GM21576 (cell line): ENCODE data around the gene PSMA6.
"Not testable (repeated sequence)": the region's sequence is repeated elsewhere in the genome, so short reads cannot be mapped to it uniquely, and the experiment has no call there.

Experiments
- ATAC-seq: cut with Tn5 transposase; IDR thresholded peaks from one replicate; pipeline ENCODE4 v1.9.1; 2021; ENCODE audit warnings: mild to moderate bottlenecking, moderate library complexity; ENCODE audit not compliant: unreplicated experiment

The PSMA6 gene

DNA sequence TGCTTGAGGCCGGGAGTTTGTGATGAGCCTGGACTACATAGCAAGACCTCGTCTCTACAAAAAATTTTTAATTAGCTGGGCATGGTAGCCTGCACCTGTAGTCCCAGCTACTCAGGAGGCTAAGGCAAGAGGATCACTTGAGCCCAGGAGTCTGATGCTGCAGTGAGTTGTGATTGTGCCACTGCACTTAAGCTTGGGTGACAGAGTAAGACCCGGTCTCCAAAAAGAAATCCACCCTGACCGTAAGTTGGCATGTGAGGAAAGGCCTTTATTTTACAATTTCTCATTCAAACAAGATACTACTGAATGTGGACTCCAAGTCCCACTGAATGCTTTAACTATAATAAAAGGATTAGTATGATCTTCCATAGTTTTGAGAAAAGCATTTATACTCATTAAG is 27.3 kb downstream of the PSMA6 start:
- ATAC-seq, result no peak

GRCh38 chr14:35320472-35320871 is 28.3 kb downstream of the PSMA6 start:
- ATAC-seq, result no peak

GRCh38 chr14:35326375-35326774 is 34.2 kb downstream of the PSMA6 start:
- no peak for ATAC-seq

DNA sequence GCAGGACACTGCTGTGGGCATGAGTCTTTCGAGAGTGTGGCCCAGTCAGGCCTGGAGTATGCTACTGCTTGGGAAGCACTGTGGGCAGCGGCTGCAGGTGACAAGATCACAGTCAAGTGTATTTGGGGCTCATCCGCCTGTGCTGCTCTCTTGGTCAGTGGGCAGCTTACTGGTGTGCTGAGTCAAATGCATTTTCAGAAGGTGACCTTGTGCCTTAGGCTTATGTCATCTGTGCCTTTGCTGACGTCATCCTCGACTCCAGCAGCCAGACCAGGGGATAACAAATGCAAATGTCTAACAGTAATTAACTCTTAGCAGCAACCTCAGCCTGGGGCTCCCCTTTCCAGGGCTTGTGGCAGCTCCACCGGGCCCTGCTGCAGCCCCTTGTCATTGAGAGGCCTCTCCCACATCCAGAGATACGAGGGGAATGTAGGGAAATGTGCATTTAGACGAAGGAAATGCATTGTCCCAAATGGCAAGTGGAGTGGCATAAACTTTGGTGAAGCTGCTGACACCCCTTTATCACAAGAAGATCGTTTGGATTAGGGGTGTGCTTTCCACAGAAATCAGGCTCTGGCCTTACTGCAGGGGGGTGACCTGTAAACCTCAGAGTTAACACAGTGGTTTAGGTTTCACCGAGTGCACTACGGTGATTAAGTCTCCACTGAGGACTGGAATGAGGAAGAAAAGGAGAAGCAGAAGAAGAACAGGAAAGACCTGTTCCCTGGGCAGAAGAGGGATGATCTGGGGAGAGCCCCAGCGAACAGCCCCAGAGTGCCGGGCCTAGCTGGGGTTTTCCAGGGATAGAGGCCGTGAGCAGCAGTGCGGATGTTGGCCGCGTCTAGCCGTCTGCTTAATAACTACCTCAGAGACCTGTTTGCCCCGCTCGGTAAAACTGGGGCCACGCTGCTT is 39.7 kb downstream of the PSMA6 start:
- ATAC-seq, result no peak

DNA sequence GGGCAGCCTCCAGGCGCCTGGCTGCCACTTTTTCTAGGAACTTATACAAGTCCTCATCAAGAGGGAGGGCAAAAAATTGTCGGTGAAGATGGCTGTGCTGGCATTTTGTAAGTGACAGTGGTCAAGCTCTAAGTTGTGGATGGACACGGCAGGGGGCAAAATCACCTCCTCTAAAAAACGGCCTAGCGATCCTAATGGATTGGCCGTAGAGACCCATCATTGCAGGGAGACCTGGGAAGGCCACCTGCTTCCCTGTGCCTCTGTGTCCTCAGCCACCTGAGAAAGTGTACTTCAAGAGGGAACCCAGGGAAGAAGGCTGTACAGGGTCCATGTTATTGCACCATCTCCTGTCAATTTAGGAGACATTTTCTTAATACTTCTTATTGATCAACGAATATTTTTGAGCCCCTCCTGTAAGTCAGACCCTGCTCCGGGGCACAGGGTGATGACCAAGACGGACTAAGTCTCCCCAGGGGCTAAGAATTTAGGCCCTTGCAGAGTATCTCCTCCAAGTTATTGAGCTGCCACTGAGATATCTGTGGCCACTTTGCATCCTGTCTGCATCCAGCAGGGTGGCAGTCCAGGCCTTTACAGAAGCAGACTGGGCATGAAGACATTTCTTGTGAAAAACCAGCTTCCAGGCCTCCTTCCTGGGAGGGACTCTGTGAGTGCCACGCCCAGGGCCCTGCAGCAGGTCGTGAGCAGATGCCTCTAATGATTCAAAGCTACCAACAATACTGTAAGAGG is 40.5 kb downstream of the PSMA6 start:
- peak; percentile 45 for ATAC-seq

DNA sequence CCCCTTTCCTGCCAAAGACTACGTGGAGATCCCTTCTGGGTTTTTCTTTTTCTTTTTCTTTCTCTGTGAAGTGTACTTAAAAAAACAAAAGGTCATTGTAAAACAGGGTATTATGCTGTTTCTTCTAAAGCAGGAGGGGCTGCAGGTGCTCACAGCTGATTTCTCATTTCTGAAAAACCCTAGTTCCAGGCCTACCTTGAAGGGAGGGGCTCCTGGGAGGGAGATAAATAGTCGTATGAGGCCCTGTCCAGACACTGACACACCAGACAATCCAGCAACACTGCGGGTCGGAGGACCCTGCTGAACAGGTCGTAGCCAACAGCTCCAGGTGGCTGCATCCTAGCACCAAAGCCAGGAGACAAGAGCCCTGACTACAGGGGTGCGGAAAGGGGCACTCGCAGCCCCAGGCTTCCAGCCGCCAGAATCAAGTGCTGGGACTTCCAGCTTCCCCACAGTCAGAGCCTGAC is 41.1 kb downstream of the PSMA6 start:
- no peak for ATAC-seq

GRCh38 chr14:35333797-35334743 is 41.9 kb downstream of the PSMA6 start:
- ATAC-seq, result no peak

DNA sequence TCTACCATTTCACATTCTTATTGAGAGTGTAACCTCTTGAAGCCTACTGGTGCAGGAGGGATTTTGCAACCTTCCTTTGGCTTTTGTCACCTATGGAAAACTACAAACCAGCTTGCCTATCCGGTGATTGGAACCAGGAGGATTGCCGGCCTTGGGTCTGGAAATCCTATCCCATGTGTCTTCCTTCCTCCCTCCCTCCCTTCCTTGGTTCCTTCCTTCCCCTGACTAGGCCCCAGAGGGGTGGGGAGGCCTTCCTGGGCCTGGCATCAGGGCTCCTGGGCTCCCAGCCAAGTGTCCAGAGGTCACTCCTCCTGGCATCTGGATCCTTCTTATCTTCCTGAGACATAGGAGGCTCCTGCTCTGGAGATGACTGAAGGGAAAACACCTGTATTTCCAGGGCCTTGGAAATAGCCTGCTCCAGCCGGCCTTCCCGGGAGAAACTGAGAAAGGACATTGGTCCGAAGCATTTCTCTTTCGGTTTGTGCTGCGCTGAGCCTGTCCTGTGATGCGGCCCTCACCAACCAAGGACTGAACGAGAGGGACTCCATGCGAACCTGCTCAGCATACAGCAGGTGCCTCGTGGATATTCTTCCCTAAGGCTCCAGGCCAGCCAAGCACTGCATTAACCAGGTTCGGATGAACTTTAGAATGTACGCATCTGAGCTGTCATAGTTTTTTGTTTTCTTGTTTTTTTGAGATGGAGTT is 43.4 kb downstream of the PSMA6 start:
- no peak for ATAC-seq

- ATAC-seq, result not testable (repeated sequence)
Measured at GRCh38 chr14:35336171-35336493, 44.0 kb downstream of the PSMA6 start.

- no peak for ATAC-seq
Measured at GRCh38 chr14:35336494-35337268, 44.5 kb downstream of the PSMA6 start.

DNA sequence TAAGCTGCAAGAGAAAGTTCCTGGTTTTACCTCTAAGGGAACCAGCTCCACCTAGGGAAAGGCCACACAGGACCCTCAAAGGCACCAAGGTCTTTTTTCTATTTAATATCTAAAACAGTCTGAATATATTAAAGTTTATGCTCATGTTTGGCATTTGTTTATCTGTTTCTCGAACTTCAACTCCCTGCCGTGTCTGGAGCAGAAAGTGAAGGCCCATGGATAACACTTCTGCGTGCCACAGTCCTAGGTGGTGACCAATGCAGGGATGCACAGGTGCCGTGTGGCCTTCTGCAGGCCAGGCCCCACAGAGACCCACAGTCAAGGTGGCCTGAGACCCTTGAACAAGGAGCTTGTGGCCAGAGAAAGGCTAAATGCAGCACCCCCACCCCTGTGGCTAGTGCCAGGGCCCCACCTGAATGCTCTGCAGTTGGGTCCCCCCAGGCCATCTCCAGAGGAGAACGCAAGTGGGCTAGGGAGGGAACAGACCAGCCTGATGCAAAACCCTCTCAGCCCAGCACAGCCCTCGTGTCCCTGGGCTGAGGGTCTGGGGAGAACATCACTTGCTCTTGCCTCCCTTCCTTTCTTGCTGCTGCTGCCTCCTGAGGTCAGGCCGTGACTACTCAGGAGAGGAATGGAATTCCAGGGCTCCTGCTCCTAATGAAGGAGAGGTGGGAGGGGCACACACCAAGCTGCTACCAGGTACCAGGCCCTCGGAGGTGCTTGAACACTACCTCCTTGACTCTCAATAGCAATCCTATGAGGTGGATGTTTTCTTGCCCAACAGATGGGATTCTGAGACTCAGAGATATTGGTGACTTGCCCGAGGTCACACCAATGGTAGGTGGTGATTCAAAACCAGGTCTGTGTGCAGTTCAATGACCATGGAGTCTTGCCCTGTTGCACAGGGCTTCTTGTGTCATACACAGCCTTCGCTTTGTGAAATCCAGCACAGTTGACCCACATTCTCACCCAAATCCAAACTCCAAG is 45.4 kb downstream of the PSMA6 start:
- no peak for ATAC-seq

DNA sequence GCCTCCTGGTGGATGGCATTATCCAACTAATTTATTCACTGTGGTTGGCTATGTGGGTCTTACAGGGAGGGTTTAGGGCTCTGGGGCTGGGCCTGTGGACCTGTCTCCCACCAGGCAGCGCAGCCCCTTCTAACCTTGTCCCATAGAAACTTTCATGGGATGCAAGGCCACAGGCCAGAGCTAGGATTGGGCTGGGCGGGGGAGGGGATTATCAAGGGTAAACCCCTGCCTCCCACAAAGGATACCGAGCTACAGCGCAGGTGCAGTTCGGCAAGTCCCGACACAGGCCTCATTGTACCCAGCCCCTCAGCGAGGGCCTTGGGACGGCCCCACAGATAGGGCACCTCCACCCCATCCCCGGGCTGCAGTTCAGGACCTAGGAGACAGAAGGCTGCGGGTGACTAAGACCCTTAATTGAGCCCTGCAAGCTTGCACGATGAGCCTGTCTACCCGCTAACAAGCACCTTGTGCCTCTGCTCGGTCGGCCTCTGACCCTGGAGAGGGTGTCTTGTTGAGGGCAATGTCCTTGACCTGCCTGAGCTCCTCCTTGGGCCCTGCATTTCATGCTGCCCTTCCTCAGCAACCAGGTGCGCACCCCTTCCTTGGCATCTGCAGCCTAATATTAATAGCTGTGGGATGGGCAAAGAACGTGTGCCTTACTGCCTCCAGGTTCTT is 46.7 kb downstream of the PSMA6 start:
- ATAC-seq, result no peak

DNA sequence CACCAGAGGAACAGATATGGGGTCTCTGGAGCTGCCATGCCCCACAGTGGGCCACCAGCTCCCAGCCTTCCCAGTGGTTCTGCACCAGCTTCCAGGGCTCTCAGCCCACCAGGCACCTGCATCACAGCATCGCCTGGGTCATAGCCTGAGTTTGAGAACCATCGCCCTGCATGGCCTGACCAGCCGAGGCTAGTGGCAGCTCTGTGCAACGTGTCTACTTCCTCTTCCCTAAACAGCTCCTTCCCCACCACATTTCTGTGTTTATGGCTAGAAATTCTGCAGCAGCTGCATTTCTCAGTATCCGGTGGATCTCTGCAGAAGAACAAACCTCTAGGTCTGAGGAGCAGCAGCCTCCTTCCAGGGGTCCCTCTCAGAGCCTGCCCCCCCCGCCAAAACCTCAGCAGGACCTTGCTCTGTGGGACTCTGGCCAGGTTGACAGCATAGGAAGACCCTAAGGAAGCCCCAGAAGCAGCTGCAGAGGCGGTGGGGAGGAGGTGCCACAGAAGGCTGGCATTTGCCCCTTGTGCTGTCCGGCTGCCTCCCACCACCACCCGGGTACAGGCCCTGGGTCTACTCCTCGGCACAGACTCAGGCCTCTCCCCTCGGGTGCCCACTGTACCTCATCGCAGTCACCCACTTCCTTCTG is 47.7 kb downstream of the PSMA6 start:
- peak; percentile 60 for ATAC-seq

DNA sequence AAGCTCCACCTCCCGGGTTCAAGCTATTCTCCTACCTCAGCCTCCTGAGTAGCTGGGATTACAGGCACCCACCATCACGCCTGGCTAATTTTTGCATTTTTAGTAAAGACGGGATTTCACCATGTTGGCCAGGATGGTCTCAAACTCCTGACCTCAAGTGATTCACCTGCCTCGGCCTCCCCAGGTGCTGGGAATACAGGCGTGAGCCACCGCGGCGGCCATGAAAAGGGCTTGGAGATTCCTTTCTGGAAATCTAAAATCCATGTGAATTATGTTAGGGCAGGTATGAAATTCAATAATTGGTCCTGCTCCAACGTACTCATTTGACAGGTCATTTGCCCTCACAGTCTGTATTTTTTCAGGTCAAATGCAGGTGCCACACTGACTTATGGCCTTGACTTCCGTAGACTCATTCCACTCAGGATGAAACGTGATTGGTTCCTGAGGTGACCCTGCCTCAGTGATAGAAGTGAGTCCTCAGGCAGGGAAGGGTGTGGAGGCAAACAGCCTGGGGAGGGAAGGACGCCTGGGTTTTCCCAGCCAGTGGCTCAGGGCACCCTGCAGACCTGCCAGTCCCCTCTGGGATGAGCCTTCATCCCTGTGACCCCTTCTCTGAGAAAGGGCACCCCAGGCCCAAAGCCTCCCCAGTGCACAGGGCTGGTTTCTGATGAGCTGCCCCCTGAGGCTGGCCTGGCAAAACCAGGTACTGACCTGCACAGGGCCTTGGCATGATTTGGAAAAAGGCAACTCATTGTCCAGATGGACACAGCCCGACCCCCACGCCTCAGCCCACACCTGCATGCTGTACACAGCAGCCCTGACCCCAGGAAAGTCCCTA is 48.7 kb downstream of the PSMA6 start:
- no peak for ATAC-seq

- no peak for ATAC-seq
Measured at GRCh38 chr14:35341454-35341750, 49.2 kb downstream of the PSMA6 start.

DNA sequence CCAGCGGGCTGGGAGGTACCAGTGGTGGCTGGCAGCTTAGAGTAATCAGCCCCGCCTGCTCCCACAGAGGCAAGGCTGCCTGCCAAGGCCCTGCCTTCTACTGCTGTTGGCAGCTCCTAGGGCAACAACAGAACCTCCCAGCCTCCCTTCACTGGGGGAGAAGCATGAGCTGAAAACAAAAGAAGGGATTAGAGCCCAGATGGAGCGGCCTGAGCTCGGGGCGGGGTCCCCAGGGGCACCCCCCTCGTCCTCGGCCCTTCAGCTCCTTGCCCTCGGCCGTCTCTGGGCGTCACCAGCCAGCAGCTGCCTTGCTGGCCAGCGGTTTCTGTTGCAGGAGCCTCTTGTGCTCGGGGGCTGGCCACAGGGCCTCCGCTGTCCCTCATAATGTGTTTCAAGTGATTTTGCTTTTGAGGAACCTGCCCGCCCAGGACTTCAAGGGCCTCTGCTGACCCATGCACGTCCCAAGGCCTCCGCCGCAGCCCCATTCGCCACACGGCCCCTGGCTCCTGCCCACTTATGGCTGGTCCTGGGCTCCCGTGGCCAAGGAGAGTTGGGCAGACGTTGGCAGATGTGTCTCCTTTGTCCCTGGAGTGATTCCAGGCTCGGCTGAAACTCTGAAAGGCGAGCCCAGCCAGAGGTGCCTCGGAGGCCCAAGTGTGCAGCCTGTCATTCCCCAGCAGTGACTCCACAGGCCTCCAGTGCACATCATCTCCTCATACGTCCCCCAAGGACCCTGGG is 49.7 kb downstream of the PSMA6 start:
- ATAC-seq, result no peak
